Heart left ventricle (tissue), 13 donors: ENCODE measurements around the gene PEAR1.

Source experiments
- CTCF ChIP-seq, 12 donors: fragments of 200-600 bp; sonication (generic) in 4 of 12; IDR thresholded peaks; one replicate each; pipeline versions ENCODE4 v1.5.0 to v1.8.0; 2018 to 2022; ENCODE audit warnings: antibody characterized with exemption in 12 of 12, mild to moderate bottlenecking in 5 of 12
- POLR2A ChIP-seq, 2 donors: fragments of 450-650 bp; IDR thresholded peaks; one replicate each; pipeline ENCODE4 v1.6.1; 2017; ENCODE audit warnings: antibody characterized with exemption in 2 of 2, mild to moderate bottlenecking in 2 of 2, moderate library complexity in 2 of 2
- donor health status: ischemic (EF 13 %, LVEDD 7.1; RV severe dilation, severe dysfunction).
- donor health status: DM: no; HTN: yes; CAD: no.
- donor health status: DM: no; HTN: no; CAD: no.
- donor health status: ischemic (EF 25% LVEDD 6.9; RV normal size, moderate dysfunction).
- donor health status: ischemic (EF 25% LVEDD 5.7; RV mildly dilated, moderate dysfunction).
- donor health status: ischemic (EF 35%, LVEDD 5.7; RV mildly dilated, moderate dysfunction).
- donor health status: nonischemic (EF 11% LVEDD 7.7; RV severe dilation, severe dysfunction).
- donor health status: DM: yes; HTN: yes; CAD: no.
- donor health status: PGD.
- donor health status: ischemic (EF 29% LVEDD 5.4; RV normal size, mild dysfunction).
- donor health status: nonischemic (EF 23%, LVEDD 6.1; RV moderate dilation, normal function).

GRCh38 chr1:156927215-156928042 lies 33.9 kb downstream of the PEAR1 start:
- TF ChIP-seq CTCF (IDR thresholded peaks at IDR 0.05), result peak; percentile 40 to 77 (median 64)
- TF ChIP-seq POLR2A (IDR thresholded peaks at IDR 0.05), result no peak
